HG03045 (cell line): ENCODE data around the gene COL4A1.

Source experiments
- ATAC-seq: cut with Tn5 transposase; IDR thresholded peaks from one replicate; pipeline ENCODE4 v1.9.1; 2021; ENCODE audit warnings: mild to moderate bottlenecking, moderate library complexity; ENCODE audit not compliant: unreplicated experiment

The COL4A1 gene

DNA sequence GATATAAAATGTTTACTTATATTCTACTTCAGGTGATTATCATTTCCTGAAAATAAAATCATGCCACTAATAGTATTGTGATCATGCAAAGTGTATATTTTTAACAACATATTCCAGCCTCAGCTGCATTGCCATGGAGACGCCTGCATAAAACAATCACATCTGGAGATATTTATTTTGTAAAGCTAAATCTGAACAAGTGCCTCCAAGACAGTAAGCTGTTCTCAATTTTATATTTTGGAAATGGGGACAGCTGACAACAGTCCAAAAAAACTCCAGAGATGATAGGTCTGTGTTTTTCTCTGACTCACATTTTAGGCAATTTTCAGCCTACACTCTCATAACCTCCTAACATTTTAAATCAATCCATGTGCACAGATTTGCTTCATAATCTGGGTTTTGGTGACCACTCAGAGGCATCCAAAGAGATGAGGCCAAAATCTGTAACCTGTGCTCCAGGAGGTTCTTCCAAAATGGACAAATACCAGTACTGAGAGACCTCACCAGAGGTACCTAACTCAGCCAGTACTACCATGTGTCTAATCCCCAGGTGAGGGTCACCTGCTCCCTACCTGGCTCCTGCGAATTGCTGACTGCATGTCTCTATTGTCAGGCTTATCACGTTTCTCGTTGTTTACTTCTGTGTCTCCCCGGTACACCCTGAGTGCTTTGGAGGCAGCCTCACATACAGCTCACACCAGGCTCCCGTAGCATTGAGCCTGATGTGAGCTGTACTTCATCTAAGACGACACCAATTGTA lies 62.7 kb downstream of the COL4A1 start:
- ATAC-seq = no peak

DNA sequence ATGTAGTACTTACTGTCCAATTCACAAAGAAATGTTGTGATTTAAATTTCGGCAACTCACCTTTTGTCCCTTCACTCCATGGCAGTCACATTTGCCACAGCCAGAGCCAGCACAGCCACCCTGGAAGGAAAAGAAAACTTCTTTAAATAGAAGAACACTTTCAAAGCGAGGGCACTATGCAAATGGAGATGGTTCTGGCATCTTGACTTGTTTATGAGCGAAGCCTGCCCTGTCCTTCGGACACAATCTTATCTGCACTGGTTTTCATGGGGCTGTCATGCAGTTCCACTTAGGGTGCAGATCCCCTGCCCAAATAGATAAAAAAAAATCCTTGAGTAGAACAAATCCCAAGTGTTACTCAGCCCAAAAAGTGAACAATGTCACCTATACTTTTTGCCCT lies 64.3 kb downstream of the COL4A1 start:
- no peak for ATAC-seq

DNA sequence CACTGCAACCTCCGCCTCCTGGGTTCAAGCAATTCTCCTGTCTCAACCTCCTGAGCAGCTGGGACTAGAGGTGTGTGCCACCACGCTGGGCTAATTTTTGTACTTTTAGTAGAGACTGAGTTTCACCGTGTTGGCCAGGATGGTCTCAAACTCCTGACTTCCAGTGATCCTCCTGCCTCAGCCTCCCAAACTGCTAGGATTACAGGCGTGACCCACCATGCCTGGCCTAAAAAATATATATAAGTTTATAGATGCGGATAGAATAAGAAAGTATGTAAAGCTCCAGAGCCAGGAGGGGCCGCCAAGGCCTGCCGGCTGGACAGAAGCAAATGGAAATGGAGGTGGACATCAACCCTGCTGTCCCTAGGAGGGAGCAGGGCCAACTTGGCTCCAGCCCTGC lies 66.0 kb downstream of the COL4A1 start:
- ATAC-seq = no peak

DNA sequence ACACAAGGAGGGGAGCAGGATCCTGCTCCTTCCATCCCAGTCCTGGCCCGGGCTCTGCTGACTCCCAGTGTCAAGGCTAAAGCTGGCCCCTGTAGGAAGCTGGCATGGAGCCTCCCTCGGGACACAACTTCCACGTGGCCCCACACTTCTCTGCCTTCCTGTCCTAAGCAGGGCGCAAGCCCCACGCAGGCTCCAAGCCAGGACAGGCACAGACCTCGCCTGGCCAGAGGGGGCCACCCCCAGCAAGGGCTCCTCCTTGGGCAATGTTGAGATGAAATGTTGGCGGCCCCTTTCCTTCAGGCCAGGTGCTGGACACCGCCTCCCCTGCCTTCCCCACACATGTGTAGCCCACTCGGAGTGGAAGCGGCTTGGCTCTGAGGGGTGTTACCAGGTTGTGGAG lies 66.6 kb downstream of the COL4A1 start:
- no peak for ATAC-seq

DNA sequence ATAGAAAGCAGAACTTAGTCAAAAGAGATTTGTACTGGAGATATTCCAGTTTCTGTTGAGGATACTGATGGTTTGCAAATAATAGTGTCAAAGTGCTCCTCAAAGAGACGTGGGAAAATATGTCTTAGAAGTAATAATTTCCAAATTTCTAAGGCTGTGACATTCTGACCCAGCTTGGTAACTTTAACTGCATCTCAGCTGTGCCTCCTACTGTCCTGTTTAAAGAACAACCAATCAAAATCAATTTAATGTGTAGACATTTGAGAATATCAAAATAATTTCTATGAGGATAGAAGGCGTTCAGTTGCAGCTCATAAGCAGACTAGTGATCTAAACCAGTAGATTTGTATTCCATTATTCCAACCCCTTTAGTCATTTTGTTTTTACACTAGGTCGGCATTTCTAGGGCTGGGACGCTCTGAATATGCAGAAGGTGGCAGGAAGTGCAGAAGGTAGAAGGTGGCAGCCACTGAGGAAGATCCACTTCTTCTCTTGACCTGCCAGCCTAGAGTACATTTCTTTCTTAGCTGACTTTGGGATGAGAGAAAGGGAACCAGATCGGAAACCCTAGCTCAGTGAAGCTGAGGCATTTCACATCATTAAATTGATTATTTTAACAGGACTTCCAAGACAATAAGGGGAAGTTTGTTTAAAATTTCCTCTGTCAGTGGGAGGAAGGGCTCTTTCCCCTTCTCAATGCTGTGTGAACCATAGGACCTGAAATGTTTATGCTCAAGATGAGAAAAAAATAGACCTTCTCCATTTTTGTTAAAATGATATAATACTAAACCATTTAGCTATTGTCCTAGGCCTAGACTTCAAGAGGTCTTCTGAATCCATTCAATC lies 67.5 kb downstream of the COL4A1 start:
- ATAC-seq = no peak

DNA sequence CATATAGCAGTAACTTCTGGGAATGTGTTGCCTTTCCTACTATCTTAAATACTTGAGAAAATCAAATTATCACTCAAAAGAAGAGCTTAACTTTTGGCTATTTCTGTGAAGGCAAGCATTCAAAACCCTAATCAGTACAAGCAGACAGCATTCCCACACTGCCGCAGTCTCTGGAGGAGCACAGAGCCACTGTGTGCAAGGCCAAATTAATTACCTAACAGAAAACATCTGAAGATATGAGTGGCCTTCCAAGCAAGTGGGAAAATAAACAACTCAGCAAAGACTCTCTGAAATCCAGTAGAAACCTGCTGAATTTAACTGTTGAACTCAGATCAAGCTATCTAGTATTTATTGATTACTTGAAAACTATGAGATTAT lies 68.2 kb downstream of the COL4A1 start:
- ATAC-seq = no peak

DNA sequence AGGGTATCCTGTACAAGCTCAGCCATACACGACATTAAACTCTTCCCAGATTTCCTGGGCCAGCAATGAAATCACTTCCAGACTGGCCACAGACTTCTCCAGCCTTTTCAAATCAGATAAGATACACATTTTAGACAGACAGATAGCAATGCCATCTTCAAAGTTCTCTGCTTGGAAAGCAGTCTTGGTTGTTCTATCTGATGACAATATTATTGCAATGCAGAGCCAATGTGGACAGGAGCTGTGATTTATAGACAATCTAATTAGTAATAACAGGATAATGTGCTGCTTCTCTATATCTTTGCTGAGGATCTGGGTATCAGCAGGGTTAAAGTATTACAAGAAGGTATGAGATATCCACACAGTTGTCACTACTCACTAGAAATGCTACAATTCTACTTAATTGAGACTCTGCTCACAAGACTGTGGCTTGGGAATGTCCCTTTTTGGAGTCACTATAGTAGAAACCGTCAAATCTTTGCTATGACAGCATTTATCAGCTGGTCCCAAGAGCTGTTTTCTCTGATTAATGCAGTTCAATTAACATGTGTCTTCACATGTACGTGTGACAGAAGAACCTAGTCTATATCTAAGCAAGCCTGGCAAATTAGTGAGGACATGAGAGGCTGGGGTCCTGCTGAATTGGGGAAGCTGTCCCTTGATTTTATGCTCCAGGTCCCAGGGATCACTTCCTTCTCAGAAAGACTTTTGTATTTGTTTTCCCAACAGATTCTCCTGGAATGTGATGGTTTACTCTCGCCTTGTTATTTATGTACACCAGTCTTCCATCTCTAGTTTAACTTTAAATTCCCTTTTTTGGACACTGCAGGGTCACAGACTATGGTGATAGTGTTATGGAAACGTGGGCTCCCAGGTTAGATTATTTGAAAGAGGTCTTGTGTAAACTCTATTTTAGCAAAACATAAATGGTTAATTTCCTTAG lies 68.8 kb downstream of the COL4A1 start:
- no peak for ATAC-seq

DNA sequence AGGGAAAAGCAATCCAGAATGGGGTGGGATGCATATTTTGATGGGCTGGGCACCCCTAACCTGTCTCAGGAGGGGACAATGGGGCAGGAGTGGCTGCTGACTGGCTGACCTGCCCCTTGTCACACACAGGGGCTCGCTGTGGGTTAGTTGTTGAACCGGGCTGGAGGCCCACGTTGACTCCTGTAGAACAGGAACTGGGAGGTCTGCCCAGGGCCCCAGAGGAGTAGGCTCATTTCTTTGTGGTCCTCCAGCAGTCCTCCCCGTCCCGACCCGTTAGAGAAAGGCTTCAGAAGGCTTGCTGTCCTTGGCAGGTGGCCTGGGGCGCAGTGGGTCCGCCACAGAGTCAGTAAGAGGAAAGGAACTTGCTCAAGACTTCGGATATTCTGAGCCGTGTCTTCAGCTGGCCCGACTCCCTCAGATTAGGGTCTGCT lies 70.1 kb downstream of the COL4A1 start:
- ATAC-seq = no peak

DNA sequence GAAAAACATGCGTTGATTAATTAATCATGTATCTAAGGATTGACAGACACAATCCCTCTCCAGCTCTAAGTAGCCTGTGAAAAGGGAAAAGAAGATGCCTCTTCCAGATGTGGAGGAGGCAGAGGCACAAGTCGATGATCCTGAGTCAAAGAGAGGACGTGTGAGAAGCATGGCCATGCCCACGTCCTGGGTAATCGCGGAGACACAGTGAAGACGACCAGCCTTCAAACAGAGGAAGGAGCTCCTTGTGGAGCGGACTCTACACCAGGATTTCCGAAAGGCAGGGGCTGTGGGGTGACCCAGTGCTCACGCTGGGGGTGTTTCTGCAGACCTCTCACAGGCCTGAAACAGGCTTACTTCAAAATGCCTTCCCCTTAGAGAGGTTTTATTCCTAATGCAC lies 70.5 kb downstream of the COL4A1 start:
- no peak for ATAC-seq

DNA sequence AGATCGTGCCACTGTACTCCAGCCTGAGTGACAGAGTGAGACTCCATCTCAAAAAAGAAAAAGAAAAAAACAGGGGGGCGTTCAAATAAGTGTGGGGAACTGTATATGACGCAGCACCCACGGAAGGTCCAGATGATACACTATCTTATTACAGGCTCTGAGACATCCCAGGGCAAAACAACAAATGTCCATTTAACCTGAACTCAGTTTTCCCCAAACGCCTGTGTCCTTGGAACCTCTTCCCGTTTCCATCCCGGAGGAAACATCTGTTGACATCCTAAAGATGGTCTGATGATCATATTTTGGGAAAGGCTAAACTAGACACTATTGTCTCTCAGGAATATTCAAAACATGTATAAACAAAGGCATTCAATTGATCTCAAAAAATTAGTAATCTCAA lies 72.4 kb downstream of the COL4A1 start:
- ATAC-seq = no peak

DNA sequence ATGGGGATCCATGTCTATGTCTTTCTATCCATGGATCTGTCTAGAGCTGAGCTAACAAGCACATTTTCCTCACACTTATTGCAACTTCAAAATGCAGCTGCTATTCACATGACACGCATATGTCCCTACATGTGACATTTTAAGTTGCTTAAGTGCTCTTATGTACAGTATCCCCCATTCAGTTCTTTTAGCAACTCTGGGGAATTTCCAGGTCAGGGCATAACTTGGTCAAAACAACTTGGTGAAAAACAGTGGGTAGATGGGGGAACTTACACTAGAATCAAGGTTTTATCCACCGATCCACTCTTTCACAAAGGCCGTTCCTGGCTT lies 73.0 kb downstream of the COL4A1 start:
- no peak for ATAC-seq

DNA sequence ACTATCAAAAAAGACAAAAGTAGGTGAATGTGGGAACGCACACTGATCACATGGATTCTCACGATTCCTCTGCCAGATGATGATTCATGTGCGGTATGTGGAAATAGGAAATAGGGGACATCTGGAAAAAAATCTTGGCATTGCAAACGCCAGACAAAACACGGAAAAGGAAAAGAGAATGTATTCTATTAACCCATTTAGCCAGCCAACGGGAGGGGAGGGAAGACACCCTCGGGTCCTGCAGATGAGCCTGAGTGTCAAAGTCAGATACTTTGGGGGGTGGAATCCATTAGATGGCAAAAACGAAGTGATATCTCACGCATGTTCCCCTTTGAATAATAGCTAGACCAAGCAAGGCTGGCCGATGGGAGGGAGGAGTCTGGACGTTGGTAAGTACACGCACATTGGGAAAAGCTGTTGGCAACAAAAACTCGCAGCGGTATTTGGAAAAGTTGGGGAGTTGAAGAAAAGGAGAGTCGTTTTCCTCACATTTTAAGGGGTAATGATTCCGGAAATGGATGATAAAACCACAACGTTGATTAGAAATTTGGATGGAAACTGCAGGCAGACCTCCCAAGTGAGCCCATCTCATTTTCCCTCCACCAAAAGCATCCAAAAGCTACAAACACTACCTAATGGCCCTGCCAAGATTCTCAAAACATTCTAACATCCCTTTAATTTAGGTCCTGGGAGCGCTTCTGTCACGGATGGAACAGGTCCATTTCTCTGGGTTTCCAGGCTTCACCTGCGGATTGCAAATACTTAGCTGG lies 73.6 kb downstream of the COL4A1 start:
- no peak for ATAC-seq

DNA sequence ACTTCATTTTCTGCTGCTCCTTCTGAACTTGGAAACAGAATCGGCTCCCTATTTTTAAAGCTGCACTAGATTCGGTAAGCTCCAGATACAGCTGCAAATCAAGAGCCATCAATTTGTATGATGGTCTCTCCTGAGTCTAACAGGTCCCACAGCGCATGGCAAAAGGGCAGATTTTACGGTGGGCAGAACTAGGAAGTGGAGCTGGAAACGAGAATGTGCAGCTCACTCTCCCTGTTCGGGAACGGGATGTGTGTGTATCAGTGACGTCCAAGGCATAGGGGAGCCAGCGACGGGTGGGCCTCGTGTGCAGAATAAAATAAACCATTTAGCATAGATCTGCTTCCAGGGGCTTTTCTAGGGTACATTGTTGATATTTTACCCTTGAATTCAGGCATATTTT lies 74.2 kb downstream of the COL4A1 start:
- no peak for ATAC-seq

DNA sequence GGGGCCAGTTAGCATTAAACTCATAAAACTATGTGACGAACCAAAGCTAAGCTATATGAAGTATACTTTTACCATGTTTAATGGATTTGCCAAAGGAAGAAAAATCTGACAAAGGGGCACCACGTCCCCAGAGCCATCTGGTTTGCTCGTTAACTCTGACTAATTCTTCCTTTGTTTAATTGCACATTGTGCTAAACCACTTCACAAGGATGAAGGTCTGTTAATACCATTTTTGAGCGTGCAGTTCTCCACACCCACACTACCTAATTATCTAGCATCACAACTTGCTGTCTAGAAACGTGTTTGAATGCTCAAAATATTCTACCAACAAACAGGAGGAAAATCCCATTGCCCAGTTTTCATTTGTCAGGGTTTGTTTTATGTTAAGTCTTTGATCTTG lies 74.8 kb downstream of the COL4A1 start:
- no peak for ATAC-seq

DNA sequence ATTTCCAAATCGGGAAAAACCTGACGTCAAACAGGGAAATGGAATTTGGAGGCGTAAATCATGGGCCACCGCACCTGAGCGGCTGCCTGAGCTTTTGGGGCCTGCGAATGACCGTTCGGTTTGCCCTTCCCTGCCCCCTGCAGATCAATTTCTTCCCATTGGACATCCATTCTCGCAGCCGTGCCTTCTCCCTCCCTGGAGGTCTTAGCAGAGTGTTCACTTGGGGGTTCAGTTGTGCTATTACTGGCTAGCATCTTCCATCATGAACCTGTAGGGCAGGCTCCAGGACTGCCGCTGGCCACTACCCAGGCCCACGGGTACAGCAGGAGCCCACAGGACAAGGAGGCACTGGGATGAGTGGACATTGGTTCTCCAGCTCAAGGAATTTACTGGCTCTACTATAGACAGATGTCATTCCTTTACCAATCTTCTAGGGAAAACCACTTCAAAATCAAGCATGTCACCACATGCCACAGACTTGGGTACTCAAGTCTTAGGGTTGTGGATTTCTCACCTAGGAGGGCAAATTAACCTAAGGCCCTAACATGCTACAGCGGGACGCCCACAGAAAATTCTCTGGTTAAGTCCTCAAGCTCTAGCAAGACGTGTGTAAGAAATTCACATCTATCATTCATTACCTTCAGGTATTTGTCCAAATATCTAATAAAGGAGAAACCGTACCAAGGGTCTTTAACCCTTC lies 75.5 kb downstream of the COL4A1 start:
- no peak for ATAC-seq

DNA sequence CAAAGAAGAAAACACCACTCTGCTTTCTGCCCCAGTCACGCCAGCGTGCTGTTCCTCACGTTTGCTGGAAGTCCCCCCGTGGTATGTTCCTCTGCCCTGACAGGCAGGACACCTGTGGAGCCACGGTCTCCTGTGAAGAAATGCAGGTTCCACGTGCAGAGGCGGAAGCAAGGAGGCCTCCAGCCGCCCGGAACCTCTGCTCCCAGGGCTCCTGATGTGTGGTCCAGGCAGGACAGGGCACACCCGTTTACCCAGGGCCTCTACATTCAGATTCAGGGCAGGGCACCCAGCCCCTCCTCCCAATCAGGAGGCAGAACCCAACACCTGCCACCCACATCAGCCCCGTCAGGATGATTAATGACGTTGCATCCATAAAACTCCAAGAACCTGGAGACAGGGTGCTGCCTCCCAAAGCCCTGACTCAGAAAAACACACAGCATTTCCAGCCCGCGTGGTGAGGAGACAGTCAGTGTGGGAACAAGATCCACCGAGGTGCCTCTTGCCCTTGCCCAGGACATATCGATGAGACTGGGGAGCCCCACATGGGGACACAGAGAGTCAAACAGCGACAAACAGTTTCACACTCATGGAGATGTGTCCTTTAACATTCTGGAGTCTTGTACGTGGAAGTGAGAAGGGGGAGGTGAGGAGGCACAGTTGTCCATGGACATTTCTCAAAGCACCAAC lies 76.2 kb downstream of the COL4A1 start:
- ATAC-seq = no peak

DNA sequence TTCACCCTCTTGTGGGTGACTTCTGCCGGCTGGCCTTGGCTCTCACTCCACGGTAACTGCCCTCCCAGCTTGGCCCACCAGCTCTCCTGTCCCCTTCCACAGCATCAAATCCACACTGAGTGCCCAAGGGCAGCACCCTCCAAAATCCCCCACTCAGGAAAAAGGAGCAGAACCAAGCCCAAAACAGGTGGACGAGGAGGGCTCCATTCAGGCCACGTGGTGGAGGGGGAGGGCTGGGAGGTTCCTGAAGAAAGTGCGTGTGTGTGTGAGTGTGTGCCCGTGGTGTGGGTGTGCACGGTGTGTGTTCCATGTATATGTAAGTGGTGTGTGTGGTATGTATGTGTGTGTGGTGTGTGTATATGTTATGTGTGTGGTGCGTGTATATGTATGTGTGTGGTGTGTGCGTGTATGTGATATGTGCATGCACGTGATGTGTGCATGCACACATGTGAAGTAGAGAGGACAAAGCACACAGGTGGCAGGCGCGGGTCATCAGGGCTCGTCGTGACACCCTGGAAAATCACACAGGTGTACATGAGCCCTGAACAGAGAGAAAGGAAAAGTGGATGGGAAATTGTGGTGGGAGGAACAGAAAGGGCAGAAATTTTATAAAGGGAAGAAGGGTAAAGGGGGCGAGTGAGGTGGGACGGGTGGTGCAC lies 76.9 kb downstream of the COL4A1 start:
- ATAC-seq = no peak

DNA sequence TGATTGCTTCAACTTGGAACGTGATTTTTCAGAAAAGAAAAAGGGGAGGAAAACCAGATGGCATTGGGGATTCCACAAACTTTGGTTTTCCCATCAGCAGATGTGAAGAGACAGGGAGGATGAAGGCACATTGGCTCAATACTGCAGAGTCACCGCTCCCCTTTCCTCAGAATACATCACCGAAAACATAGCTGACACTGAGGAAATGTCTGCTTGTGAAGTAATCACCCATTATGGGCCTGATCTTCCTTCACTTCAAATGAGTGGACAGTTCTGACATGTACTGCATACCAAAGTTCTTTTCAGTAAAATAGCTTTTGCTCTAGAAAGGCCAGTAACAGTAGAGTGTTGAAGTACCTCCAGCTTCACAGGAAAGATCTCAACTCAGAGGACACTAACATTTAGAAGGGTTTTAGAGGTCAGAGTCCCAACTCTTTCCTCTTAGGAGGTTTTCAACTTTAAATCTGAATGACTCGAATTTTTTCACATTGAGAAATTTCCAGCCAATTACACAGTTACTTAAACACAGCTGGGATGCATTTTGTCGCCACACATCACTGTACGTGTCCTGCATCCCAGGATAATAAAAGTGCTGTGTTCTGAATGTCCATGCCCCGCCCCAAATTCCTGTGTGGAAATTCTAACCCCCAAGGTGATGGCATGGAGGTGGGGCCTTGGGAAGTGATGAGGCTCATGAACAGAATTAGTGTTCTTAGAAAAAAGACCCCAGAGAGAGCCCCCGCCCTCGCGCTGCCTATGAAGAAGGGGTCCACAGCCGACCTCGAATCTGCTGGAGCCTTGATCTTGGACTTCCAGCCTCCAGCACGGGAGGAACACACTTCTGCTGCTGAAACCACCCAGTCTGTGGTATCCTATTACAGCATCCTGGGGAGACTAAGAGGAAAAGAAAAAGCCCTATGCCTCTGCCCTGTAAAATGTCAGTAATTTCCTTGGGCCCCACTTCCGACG lies 77.7 kb downstream of the COL4A1 start:
- no peak for ATAC-seq
